Measurements from ENCODE around the gene OSGIN1.

Gene OSGIN1

GRCh38 chr16:83996481-83997252 lies 43.6 kb downstream of the OSGIN1 start:
- Histone ChIP-seq H3K36me3 (no peaks in the 10 kb centered on the region), H3K27me3 (no peaks in the 10 kb centered on the region), H3K4me1 (peaks cover 47% of the 10 kb centered on the region), H4K20me1 (no peaks in the 10 kb centered on the region), H3K4me3 (no peak overlapping the region), H3K4me2 (peak overlapping the region; percentile 74), H3K27ac (no peak overlapping the region), H3K9me3 (no peaks in the 10 kb centered on the region), H3K9ac (no peak overlapping the region)
- no peak for TF ChIP-seq Cebpa-rat (IDR thresholded peaks at IDR 0.05)

DNA sequence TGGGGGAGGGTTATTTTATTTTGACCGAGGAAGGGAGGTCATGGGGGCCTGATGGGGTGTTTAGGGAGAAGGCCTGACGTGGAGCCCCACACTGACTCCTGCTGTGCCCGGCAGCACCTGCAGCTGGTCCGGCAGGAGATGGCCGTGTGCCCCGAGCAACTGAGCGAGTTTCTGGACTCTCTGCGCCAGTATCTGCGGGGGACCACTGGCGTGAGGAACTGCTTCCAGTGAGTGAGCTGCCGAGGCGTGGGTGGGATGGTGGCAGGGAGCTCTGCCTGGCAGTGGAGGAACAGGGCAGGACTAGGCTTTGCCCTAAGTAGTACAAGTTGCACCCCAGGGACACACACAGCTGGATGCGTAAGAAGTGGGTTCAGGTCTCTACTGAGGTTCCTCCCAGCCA lies 45.1 kb downstream of the OSGIN1 start:
- TF ChIP-seq Cebpa-rat (IDR thresholded peaks at IDR 0.05) = no peak
- Histone ChIP-seq H3K27me3 (no peaks in the 10 kb centered on the region), H3K9ac (no peak overlapping the region), H3K4me1 (peaks cover 41% of the 10 kb centered on the region), H3K9me3 (no peaks in the 10 kb centered on the region), H3K27ac (no peak overlapping the region), H3K4me3 (no peak overlapping the region), H4K20me1 (no peaks in the 10 kb centered on the region), H3K4me2 (no peak overlapping the region), H3K36me3 (no peaks in the 10 kb centered on the region)

DNA sequence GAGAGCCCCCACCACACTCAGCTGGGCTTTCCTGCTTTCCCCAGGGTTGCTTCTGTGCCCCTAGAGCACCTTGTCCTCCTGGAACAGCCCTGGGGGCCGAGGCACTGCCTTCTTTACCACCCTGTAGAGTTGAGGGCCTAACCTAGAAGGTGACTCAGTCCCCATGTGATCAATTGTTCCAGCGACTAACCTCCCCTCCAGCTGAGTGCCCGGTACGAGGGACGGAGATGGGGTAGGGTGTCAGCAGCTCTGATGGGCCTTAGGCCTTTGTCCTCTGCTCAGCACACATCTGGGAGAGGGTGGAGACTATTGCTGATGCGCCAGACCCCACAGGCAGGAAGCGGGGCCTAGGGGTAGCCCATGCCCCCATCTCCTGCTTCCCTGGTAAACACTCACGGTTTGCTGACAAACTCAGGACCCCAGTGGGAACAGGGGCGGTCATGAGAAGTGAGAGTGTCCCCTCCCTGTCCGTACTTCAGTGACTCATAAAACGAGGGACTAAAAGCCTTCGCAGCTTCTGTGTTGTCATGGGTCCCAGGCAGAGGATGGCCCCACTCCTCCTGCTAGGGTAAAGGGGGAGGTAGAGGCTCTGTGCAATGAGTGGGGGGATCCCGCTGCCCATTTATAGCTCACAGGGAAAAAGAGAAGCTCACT lies 48.1 kb downstream of the OSGIN1 start:
- H4K20me1 ChIP-seq = no peaks in the 10 kb centered on the region
- peaks cover 10% of the 10 kb centered on the region for H3K4me1 ChIP-seq
- H3K9me3 ChIP-seq = no peaks in the 10 kb centered on the region
- no peak overlapping the region for H3K4me3 ChIP-seq
- H3K9ac ChIP-seq = no peak overlapping the region
- H3K27me3 ChIP-seq = no peaks in the 10 kb centered on the region
- H3K27ac ChIP-seq = no peak overlapping the region
- H3K4me2 ChIP-seq = no peak overlapping the region
- no peaks in the 10 kb centered on the region for H3K36me3 ChIP-seq
- no peak for TF ChIP-seq Cebpa-rat (IDR thresholded peaks at IDR 0.05)

- TF ChIP-seq Cebpa-rat (IDR thresholded peaks at IDR 0.05) = no peak
- Histone ChIP-seq H3K4me3 (no peak overlapping the region), H3K36me3 (no peaks in the 10 kb centered on the region), H4K20me1 (no peaks in the 10 kb centered on the region), H3K27ac (no peak overlapping the region), H3K4me2 (no peak overlapping the region), H3K9ac (no peak overlapping the region), H3K9me3 (no peaks in the 10 kb centered on the region), H3K4me1 (peaks cover 4% of the 10 kb centered on the region), H3K27me3 (no peaks in the 10 kb centered on the region)
Observed at GRCh38 chr16:84001726-84002125, 48.7 kb downstream of the OSGIN1 start.

- H4K20me1 ChIP-seq = no peaks in the 10 kb centered on the region
- H3K4me2 ChIP-seq = no peak overlapping the region
Observed at GRCh38 chr16:84003038-84003437, 50.0 kb downstream of the OSGIN1 start.

GRCh38 chr16:84004442-84004841 lies 51.4 kb downstream of the OSGIN1 start:
- Histone ChIP-seq H4K20me1 (no peaks in the 10 kb centered on the region), H3K9me3 (no peaks in the 10 kb centered on the region), H3K4me1 (no peaks in the 10 kb centered on the region), H3K27me3 (no peaks in the 10 kb centered on the region), H3K36me3 (no peaks in the 10 kb centered on the region), H3K4me2 (no peak overlapping the region), H3K27ac (no peak overlapping the region), H3K9ac (no peak overlapping the region), H3K4me3 (no peak overlapping the region)
- TF ChIP-seq Cebpa-rat (IDR thresholded peaks at IDR 0.05) = no peak

More at GRCh38 chr16:84003038-84003437, 50.0 kb downstream of the OSGIN1 start:
- H3K36me3 ChIP-seq = no peaks in the 10 kb centered on the region
- TF ChIP-seq Cebpa-rat (IDR thresholded peaks at IDR 0.05) = no peak
- no peaks in the 10 kb centered on the region for H3K27me3 ChIP-seq
- no peaks in the 10 kb centered on the region for H3K9me3 ChIP-seq
- no peak overlapping the region for H3K4me3 ChIP-seq
- H3K27ac ChIP-seq = no peak overlapping the region
- H3K9ac ChIP-seq = no peak overlapping the region
- no peaks in the 10 kb centered on the region for H3K4me1 ChIP-seq

- H3K36me3 ChIP-seq = no peaks in the 10 kb centered on the region
- no peaks in the 10 kb centered on the region for H3K9me3 ChIP-seq
- H3K27me3 ChIP-seq = no peaks in the 10 kb centered on the region
- no peaks in the 10 kb centered on the region for H3K4me1 ChIP-seq
- no peak overlapping the region for H3K4me3 ChIP-seq
- no peak for TF ChIP-seq Cebpa-rat (IDR thresholded peaks at IDR 0.05)
- H3K27ac ChIP-seq = no peak overlapping the region
- no peak overlapping the region for H3K4me2 ChIP-seq
- no peak overlapping the region for H3K9ac ChIP-seq
- no peaks in the 10 kb centered on the region for H4K20me1 ChIP-seq
Observed at GRCh38 chr16:84005391-84005790, 52.4 kb downstream of the OSGIN1 start.

- Histone ChIP-seq H3K9ac (no peak overlapping the region), H3K4me1 (no peaks in the 10 kb centered on the region), H3K9me3 (no peaks in the 10 kb centered on the region), H3K4me2 (no peak overlapping the region), H4K20me1 (no peaks in the 10 kb centered on the region), H3K36me3 (no peaks in the 10 kb centered on the region), H3K27ac (no peak overlapping the region), H3K27me3 (no peaks in the 10 kb centered on the region), H3K4me3 (no peak overlapping the region)
- TF ChIP-seq Cebpa-rat (IDR thresholded peaks at IDR 0.05) = no peak
Observed at GRCh38 chr16:84007520-84007919, 54.5 kb downstream of the OSGIN1 start.

DNA sequence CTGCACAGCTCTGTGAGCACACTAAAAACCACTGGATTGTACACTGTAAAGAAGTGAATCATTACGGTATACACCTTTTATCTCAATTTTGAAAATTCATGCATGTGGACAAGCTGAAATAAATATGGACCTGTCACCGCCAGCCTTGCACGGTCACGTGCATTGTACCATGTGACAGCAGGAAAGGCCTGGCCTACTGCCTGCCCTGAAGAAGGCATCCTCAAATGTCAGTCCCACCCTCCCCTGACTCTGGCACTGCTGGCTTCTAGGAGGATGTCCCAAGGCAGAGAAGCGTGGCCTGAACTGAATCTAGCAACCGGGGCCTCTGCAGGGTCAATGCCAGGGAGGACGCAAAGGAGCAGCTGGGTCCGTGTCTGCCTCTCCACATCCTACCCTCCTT lies 54.9 kb downstream of the OSGIN1 start:
- no peak overlapping the region for H3K4me3 ChIP-seq
- no peaks in the 10 kb centered on the region for H3K27me3 ChIP-seq
- no peaks in the 10 kb centered on the region for H3K4me1 ChIP-seq
- no peak overlapping the region for H3K27ac ChIP-seq
- no peak for TF ChIP-seq Cebpa-rat (IDR thresholded peaks at IDR 0.05)
- no peaks in the 10 kb centered on the region for H3K9me3 ChIP-seq
- no peaks in the 10 kb centered on the region for H3K36me3 ChIP-seq
- H3K4me2 ChIP-seq = no peak overlapping the region
- H3K9ac ChIP-seq = no peak overlapping the region
- no peaks in the 10 kb centered on the region for H4K20me1 ChIP-seq

GRCh38 chr16:84009282-84009681 lies 56.2 kb downstream of the OSGIN1 start:
- no peak for TF ChIP-seq Cebpa-rat (IDR thresholded peaks at IDR 0.05)
- no peak overlapping the region for H3K4me2 ChIP-seq
- no peaks in the 10 kb centered on the region for H3K36me3 ChIP-seq
- H3K27ac ChIP-seq = no peak overlapping the region
- no peaks in the 10 kb centered on the region for H4K20me1 ChIP-seq
- no peak overlapping the region for H3K9ac ChIP-seq
- no peak overlapping the region for H3K4me3 ChIP-seq
- H3K4me1 ChIP-seq = peaks cover 2% of the 10 kb centered on the region; the same call in 1 of the 2 replicates
- H3K9me3 ChIP-seq = no peaks in the 10 kb centered on the region
- no peaks in the 10 kb centered on the region for H3K27me3 ChIP-seq
